ENCODE results near the gene ZSWIM5.

DNA sequence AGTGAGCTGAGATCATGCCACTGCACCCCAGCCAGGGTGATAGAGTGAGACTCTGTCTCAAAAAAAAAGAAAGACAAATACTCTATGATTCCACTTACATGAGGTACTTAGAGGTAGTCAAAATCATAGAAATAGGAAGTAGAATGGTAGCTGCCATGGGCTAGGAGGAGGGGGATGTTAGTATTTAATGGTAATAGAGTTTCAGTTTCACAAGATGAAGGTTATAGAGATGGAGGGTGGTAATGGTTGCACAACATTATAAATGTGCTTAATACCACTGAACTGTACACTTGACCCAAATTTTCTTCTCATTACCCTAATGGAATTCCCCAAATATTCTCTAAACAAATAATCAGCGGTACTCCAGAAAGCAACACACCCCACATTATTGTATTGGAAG is 232.8 kb downstream of the ZSWIM5 start:
- TF ChIP-seq, protein P1, sequence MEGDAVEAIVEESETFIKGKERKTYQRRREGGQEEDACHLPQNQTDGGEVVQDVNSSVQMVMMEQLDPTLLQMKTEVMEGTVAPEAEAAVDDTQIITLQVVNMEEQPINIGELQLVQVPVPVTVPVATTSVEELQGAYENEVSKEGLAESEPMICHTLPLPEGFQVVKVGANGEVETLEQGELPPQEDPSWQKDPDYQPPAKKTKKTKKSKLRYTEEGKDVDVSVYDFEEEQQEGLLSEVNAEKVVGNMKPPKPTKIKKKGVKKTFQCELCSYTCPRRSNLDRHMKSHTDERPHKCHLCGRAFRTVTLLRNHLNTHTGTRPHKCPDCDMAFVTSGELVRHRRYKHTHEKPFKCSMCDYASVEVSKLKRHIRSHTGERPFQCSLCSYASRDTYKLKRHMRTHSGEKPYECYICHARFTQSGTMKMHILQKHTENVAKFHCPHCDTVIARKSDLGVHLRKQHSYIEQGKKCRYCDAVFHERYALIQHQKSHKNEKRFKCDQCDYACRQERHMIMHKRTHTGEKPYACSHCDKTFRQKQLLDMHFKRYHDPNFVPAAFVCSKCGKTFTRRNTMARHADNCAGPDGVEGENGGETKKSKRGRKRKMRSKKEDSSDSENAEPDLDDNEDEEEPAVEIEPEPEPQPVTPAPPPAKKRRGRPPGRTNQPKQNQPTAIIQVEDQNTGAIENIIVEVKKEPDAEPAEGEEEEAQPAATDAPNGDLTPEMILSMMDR (IDR thresholded peaks at IDR 0.05 in 4 of 5, conservative IDR thresholded peaks at IDR 0.05 in 1 of 5) = no peak
- TF ChIP-seq POLR2A (IDR thresholded peaks at IDR 0.05) = no peak

Measured in gastrocnemius medialis (tissue), 4 donors.